Stimulated activated CD8-positive, alpha-beta memory T cell treated with anti-CD3 and anti-CD28 coated beads, Interleukin-2, amount 100 ng/mL, for 1 hour (primary cell): ENCODE data around the gene GIPR.
"Not testable (repeated sequence)": the region's sequence is repeated elsewhere in the genome, so short reads cannot be mapped to it uniquely, and the experiment has no call there.

ENCODE experiments used
- DNase-seq, 2 donors: peaks; one replicate each; pipeline ENCODE4 v3.0.0-alpha.2; 2020; ENCODE audit warnings: low read depth in 2 of 2

GIPR gene

DNA sequence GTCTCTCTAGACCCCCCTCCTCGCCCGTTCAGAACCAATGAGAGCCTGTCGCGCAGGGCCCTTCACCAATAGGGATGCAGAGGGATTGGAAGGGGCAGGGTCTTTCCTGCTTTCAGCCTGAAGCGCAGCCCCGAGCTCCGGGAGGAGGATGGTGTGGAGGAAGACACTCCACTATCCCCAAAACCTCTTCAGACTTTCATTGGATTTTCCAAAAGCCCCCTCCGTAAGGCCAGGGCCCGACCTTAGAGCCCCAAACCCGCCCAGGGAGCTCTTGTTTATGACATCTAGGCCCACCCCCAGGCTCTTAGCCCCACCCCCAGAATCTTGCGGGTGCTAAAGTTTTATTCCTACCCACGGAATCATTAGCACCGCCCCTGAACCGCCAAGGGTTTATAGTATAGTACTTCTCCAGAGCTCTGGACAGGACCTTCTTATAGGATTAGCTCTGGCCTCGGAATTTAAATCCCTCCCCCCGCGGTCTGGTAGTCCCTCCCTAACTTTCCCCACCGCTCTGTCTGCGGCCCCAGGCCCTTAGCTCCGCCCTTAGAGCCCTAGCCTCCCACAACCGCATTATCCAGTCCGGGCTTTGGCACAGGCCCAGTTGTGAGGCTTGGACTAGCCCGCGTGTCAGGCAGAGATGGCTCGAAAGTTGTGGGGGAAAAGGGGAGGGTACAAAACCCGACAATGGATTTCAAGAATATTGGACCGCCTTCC lies 22.2 kb upstream of the GIPR start:
- peak in 1 of 2 donors; percentile 21 for DNase-seq

DNA sequence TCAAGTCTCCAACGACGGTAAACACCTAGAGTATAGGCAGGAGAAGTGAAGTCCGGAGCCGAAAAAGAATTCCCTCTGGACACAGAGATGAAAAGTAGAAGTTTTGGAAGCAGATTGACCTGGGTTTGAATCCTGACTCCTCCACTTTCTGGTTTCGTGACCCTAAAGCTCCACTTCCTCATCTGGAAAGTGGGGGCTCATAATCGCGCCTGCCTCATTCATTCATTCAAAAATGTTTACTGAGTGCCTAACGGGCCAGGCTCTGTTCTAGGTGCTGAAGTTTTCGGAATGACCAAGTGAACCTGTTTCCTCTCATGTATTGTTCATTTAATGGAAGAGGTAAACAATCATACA lies 21.7 kb upstream of the GIPR start:
- DNase-seq = no peak

- DNase-seq = no peak
Observed at GRCh38 chr19:45650722-45651121, 17.3 kb upstream of the GIPR start.

DNA sequence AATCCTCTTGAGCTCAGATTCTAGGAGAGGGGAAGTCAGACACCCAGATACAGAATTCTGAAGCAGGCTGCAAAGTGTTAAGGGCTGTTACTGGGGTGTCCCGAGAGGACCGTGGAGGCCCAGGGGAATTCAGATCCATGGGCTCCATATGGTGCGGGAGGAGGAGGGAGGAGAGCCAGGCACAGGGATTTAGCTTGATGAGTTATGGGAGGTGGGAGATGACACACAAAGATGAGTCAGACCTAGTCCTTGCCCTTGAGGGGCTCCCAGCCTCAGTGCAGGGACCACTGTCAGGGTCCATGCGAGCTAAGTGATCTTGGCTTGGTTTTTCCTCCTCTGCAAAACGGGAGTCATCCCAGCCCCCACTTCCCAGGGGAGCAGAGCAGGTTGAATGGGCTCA lies 14.4 kb upstream of the GIPR start:
- no peak for DNase-seq

DNA sequence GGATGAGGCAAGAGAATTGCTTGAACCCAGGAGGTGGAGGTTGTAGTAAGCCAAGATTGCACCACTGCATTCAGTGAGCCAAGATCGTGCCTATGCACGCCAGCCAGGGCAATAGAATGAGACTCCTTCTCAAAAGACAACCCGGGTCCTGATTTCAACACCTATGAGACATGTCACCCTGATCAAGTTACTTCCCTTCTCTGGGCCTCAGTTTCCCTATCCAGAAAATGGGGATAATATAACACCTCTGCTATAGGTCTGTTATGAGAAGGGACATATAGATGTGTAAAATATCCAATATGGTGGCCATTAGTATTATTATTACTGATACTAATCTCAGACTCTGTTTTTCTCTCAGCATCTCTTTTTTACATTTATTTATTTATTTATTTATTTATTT lies 12.9 kb upstream of the GIPR start:
- DNase-seq = no peak

GRCh38 chr19:45657520-45658167 lies 10.4 kb upstream of the GIPR start:
- no peak for DNase-seq

GRCh38 chr19:45659096-45659729 lies 8.8 kb upstream of the GIPR start:
- DNase-seq = no peak

DNA sequence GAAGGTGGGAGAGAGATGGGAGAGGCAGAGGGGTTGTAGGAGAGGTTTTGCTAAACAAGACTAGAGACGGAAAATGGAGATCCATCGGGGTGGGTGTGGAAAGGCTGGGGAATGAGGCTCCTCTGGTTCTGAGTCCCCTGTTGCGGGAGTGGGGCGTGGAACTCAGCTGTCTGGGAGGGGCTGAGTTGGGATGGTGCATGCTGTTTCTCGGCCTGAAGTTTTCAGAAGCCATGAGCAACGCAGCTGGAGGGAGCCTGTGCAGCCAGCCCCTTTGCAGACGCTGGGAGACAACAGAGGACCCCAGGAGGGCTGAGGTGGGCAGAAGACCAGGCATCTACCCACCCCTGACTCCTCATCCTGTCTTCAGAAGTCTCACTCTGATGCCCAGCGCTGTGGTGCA lies 7.4 kb upstream of the GIPR start:
- no peak for DNase-seq

- DNase-seq = no peak
Observed at GRCh38 chr19:45663800-45664199, 4.2 kb upstream of the GIPR start.

GRCh38 chr19:45664575-45664974 lies 3.4 kb upstream of the GIPR start:
- no peak for DNase-seq

DNA sequence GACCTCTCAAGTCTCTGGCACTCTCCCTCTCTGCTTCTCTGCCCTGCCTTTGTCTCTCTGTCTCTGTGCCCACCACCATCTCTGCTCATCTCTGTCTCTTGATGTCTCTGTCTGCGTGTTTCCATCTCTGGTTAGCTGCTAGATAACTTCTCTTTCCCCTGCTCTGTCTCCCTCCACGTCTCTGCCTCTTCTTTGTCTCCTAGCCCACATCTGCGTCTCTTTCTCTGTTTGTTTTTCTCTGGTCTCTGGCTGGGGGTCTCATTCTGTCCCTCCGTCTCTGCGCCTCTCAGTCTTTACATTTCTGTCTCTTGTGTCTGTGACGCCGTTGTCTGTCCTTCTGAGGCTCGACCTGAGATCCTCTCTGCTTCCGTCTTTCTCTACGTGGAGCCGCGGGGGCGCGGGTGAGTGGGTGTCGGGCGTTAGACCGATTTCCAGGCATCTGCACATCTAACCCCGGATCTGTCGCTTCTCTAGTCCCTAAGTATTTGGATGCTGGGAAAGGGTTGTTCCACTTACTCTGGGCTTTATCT lies 386 bp downstream of the GIPR start:
- DNase-seq = no peak

GRCh38 chr19:45670670-45671453 lies 2.8 kb downstream of the GIPR start:
- DNase-seq = no peak

DNA sequence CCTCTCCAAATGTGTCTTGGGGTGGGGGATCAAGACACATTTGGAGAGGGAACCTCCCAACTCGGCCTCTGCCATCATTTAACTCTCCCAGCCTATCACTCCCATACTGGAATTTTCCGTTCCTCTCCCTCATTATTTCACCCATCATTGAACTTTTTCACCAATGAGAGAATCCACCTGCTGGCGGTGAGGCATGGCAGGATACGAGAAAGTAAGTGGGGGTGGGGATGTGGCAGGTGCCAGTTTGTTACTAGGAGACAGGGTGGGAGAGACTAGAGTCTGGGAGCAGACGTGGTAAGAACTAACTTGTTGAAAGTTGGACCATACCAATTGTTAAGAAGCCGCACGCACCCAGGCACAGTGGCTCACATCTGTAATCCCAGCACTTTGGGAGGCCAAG lies 6.9 kb downstream of the GIPR start:
- DNase-seq = no peak

DNA sequence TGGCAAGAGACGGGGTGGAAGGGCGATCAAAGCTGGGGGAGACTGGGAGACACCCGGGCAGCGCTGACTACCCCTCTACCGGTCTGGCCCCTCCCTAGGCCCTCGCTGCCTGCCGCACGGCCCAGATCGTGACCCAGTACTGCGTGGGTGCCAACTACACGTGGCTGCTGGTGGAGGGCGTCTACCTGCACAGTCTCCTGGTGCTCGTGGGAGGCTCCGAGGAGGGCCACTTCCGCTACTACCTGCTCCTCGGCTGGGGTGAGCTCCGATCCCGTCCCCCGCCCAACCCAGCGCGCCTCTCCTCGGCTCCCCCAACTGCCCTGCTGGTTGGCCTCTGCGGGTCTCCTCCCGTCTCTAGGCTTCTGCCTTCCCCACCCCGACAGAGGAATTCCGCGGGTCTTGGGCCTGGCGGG lies 8.8 kb downstream of the GIPR start:
- no peak for DNase-seq

DNA sequence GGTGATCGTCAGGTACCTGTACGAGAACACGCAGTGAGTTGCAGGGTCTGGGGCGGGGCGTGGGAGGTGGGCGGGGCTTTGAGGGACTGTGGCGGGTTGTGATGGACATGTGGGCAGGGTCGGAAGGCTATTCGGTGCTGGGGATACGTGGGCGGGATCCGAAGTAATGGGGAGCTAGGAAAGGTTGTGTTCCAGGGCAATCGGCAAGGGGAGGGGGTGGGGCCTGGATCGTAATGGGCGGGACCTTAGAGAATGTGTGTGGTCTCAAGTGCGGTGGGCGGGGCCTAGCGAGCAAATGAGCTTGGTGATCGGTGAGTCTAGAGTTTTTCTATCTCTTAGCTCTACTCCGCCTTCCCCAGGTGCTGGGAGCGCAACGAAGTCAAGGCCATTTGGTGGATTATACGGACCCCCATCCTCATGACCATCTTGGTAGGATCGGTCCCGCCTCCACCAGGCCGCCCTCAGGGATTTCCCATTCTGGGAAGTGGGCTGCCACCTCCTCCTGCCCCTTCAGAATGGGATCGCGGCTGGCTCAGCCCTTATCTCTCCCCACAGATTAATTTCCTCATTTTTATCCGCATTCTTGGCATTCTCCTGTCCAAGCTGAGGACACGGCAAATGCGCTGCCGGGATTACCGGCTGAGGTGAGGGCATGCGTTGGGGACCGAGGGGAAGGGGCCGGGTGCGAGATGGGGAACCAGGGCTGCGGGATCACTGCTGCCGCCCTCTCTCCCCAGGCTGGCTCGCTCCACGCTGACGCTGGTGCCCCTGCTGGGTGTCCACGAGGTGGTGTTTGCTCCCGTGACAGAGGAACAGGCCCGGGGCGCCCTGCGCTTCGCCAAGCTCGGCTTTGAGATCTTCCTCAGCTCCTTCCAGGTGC lies 9.6 kb downstream of the GIPR start:
- peak in 1 of 2 donors; percentile 67 for DNase-seq

GRCh38 chr19:45681391-45682015 lies 13.5 kb downstream of the GIPR start:
- peak; percentile 73 to 75 for DNase-seq

DNA sequence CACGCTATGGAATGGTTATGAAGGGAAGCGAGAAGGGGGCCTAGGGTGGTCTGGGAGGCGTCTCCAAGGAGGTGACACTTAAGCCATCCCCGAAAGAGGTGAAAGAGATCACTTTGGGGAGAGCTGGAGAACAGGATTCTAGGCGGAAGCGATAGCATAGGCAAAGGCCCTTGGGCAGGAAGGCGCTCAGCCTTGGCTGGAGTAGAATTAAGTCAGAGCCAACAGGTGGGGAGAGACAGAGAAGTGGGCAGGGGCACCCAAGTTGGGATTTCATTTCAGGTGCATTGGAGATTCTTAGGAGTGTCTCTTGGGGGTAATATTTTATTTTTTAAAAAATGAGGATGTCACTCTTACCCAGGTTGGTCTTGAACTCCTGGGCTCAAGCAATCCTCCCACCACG lies 14.1 kb downstream of the GIPR start:
- no peak for DNase-seq

DNA sequence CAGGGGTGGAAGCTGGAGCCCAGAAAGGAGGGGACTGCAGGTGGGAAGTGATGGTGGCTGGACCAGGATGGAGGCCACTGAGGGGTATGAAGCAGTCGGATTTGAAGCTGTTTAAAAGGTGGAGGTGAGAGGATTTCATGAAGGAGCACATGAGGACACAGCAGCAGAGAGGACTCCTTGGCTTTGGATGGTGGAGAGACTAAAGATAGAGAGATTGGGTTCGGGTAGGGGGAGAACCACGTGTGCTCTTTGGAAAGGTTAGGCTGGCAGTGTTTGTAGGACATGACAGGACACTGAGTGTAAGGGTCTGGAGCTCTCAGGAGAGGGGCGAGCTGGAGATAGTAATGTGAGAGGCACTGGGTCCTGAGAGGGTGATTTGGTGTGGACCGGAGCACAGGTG lies 14.9 kb downstream of the GIPR start:
- DNase-seq = no peak

DNA sequence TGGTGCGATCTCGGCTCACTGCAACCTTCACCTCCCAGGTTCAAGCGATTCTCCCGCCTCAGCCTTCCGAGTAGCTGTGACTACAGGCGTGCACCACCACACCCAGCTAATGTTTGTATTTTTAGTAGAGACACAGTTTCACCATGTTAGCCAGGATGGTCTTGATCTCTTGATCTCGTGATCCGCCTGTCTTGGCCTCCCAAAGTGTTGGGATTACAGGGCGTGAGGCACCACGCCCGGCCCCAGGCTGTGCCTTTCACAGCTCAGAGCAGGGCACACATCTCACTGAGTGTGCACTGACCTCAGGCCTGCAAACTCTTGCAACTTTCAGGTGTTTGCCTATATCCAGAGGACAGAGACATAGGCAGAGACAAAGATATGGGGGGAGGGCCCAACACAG lies 17.0 kb downstream of the GIPR start:
- not testable (repeated sequence) for DNase-seq

GRCh38 chr19:45687599-45687998 lies 19.6 kb downstream of the GIPR start:
- no peak for DNase-seq
